ENCODE results near the gene PDLIM5. TPM values are rescaled to one million over a fixed set of nuclear protein-coding genes. Genes with fewer than 3 reads are reported as not detected.
"Not testable (repeated sequence)": the region's sequence is repeated elsewhere in the genome, so short reads cannot be mapped to it uniquely, and the experiment has no call there.

Gene PDLIM5
- total RNA-seq, 4 donors from 2014 or later: 77.7 to 128 (median 109) TPM

DNA sequence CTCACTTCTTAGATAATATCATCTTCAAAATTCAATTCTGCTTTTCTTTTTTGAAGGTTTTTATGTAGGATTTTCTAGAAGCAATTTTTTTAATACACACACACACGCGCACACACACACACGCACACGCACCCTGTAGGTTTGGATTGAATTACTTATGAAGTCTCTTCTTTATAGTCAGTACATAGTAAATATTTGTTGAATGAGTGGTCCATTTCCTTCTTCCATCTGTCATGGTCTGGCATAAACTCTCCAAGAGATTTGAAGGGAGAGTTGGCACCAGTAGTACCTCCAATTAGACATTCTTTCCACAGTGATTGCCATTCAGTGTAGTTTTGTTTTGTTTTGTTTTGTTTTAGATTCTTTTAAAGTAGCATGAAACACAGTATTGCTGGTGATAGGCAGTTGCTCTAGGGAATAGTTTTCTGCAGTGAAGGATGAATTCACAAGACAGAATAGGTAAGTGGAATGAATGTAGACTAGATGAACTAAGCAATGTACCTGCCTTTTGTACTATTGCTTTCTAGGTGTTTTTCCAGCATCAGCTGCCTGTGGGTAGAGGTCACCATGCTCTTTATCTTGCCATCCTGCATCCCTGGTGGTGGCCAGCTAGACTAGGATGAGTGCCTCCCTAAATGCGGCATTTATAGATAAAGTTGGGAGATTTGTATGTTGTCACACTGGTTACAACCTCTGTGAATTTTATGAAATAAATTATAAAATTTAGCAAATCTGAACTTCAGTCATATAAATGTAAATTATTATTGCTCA, 20.5 kb downstream of the PDLIM5 start:
- 95 to 97% methylated on average over 5 of the region's 5 CpGs for WGBS, 2 donors
- H3K27me3 ChIP-seq: no peaks in the 10 kb centered on the region
- peaks cover 4 to 14% of the 10 kb centered on the region in 2 donors for H3K4me1 ChIP-seq

DNA sequence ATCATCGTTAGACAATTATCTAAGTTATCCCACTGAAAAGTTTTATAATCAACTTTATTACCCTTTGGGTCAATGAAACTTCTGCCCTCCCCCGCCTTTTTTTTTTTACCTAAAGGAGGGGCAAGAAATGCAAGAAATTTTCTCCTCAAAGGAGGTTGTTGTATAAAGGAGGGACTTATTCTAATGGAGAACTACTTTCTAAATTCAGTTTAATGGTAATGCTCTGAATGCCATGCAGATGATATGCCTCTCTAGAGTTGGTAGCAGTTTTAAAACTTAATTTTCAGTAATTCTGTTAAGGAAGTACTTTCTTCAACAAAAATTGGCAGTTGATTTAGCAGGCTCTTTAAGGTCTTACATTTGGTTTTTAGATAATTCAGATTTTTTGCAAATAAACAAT, 23.3 kb downstream of the PDLIM5 start:
- Histone ChIP-seq H3K9me3 (no peaks in the 10 kb centered on the region), H3K4me3 (replicated peaks in 1 of 3) (no peak overlapping the region), H3K36me3 (no peaks in the 10 kb centered on the region), H3K4me1 (peaks cover 21 to 34% of the 10 kb centered on the region in 2 donors), H3K27ac (no peak overlapping the region), H3K27me3 (no peaks in the 10 kb centered on the region)
- no peak for DNase-seq
- intact Hi-C loops (cut with DNase I): no loop called here
- TF ChIP-seq POLR2A (IDR thresholded peaks at IDR 0.05): no peak
- TF ChIP-seq, protein P1, sequence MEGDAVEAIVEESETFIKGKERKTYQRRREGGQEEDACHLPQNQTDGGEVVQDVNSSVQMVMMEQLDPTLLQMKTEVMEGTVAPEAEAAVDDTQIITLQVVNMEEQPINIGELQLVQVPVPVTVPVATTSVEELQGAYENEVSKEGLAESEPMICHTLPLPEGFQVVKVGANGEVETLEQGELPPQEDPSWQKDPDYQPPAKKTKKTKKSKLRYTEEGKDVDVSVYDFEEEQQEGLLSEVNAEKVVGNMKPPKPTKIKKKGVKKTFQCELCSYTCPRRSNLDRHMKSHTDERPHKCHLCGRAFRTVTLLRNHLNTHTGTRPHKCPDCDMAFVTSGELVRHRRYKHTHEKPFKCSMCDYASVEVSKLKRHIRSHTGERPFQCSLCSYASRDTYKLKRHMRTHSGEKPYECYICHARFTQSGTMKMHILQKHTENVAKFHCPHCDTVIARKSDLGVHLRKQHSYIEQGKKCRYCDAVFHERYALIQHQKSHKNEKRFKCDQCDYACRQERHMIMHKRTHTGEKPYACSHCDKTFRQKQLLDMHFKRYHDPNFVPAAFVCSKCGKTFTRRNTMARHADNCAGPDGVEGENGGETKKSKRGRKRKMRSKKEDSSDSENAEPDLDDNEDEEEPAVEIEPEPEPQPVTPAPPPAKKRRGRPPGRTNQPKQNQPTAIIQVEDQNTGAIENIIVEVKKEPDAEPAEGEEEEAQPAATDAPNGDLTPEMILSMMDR (IDR thresholded peaks at IDR 0.05): no peak
- whole genome bisulfite sequencing, 2 donors: 95% methylated on average over 2 of the region's 2 CpGs

More for the DNA sequence above, 20.5 kb downstream of the PDLIM5 start:
- no peaks in the 10 kb centered on the region for H3K9me3 ChIP-seq
- no peak for TF ChIP-seq POLR2A (IDR thresholded peaks at IDR 0.05)
- TF ChIP-seq, protein P1 (IDR thresholded peaks at IDR 0.05): no peak
- H3K27ac ChIP-seq: no peak overlapping the region
- intact Hi-C loops (cut with DNase I): no loop called here
- no peak for DNase-seq
- H3K4me3 ChIP-seq (replicated peaks in 1 of 3): no peak overlapping the region
- H3K36me3 ChIP-seq: no peaks in the 10 kb centered on the region

DNA sequence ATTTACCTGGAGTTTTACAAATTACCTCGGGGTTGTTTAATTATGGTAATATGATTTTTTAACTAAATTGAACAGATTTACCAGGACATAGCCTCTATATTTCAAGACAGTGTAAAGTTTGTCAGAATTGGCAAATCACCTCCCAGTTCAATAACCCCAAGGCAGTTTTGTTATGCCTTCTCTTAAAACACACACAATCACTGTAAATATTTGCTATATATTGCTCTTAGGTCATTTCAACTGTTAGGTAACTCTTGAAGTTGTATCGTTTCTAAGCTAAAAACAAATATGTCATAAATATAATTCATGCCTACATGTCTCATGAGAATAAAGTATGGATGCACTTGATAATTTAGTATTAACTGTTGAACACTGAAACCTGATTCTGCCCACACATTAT, 24.1 kb downstream of the PDLIM5 start:
- intact Hi-C loops (cut with DNase I): no loop called here
- H3K4me3 ChIP-seq (replicated peaks in 1 of 3): no peak overlapping the region
- no peak for DNase-seq
- H3K27me3 ChIP-seq: no peaks in the 10 kb centered on the region
- TF ChIP-seq, protein P1 (IDR thresholded peaks at IDR 0.05): no peak
- no peak for TF ChIP-seq POLR2A (IDR thresholded peaks at IDR 0.05)
- no peak overlapping the region for H3K27ac ChIP-seq
- no peaks in the 10 kb centered on the region for H3K9me3 ChIP-seq
- no peaks in the 10 kb centered on the region for H3K36me3 ChIP-seq
- WGBS, 2 donors: 89% methylated on average over 2 of the region's 2 CpGs
- peaks cover 27 to 41% of the 10 kb centered on the region in 2 donors for H3K4me1 ChIP-seq

DNA sequence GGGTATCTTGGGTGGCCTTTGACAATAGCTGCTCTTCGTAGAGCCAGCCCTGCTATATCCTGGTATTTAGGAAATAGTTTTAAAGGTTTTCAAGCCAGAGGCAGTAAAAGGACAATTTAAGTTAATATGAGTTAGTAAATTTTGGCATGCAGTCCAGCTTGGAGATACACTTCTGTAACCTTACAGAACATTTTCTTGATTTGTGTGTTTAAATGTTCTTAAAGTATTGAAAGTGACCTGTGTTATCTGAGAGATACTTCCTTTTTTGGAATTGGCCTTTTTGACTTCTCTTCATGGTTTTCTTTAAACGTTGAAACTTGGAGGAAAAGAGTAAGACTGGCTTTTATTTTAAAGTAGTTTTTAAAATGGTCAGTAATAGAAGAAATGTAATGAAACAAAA, 25.5 kb downstream of the PDLIM5 start:
- H3K4me1 ChIP-seq: peaks cover 27 to 45% of the 10 kb centered on the region in 2 donors
- TF ChIP-seq, protein P1 (IDR thresholded peaks at IDR 0.05): no peak
- no peak for TF ChIP-seq POLR2A (IDR thresholded peaks at IDR 0.05)
- no peaks in the 10 kb centered on the region for H3K9me3 ChIP-seq
- H3K36me3 ChIP-seq: no peaks in the 10 kb centered on the region
- no peak overlapping the region for H3K4me3 ChIP-seq (replicated peaks in 1 of 3)
- WGBS, 2 donors: 31 to 38% methylated on average over 2 of the region's 2 CpGs
- H3K27me3 ChIP-seq: no peaks in the 10 kb centered on the region
- H3K27ac ChIP-seq: peak overlapping the region in 2 of 3 donors; percentile 15 to 44
- no peak for DNase-seq
- intact Hi-C loops (cut with DNase I): no loop called here

DNA sequence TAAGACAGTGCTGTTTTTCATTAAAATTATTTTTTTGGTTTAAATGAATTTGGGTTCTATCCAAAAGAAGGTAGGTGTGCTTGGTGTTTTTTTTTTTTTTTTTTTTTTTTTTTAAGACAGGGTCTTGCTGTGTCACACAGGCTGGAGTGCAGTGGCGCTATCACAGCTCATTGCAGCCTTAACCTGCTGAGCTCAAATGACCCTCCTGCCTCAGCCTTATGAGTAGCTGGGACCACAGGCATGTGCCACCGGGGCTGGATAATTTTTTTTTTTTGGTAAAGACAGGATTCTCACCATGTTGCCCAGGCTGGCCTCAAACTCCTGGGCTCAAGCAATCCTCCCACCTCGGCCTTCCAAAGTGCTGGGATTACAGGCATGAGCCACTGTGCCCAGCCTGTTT, 27.1 kb downstream of the PDLIM5 start:
- H3K9me3 ChIP-seq; H3K36me3 ChIP-seq; H3K27me3 ChIP-seq; H3K4me3 ChIP-seq (replicated peaks in 1 of 3); intact Hi-C loops (cut with DNase I); DNase-seq: not testable (repeated sequence)
- 80 to 96% methylated on average over 3 of the region's 3 CpGs for WGBS, 2 donors
- peaks cover 27 to 47% of the 10 kb centered on the region in 2 donors for H3K4me1 ChIP-seq
- H3K27ac ChIP-seq: peak overlapping the region in 2 of 3 donors; percentile 5 to 42

Data from thyroid gland (tissue), 4 donors.